GM19043 (cell line): ENCODE measurements around the gene GLP2R.
"Not testable (repeated sequence)": the region's sequence is repeated elsewhere in the genome, so short reads cannot be mapped to it uniquely, and the experiment has no call there.

Experiments
- ATAC-seq: cut with Tn5 transposase; IDR thresholded peaks from one replicate; pipeline ENCODE4 v1.9.1; 2021; ENCODE audit warnings: low read depth; ENCODE audit not compliant: unreplicated experiment

GLP2R gene

GRCh38 chr17:9825641-9826150, at the start of gene GLP2R:
Gene GLP2R (plus strand): TSS chr17:9825924. CDS start chr17:9826064, 140 bp downstream.
- no peak for ATAC-seq

- no peak for ATAC-seq
Measured at GRCh38 chr17:9776911-9777310, 48.8 kb upstream of the GLP2R start.

GRCh38 chr17:9780552-9780951, 45.2 kb upstream of the GLP2R start:
- ATAC-seq = no peak

- no peak for ATAC-seq
Measured at GRCh38 chr17:9783050-9783449, 42.7 kb upstream of the GLP2R start.

GRCh38 chr17:9783465-9783864, 42.3 kb upstream of the GLP2R start:
- not testable (repeated sequence) for ATAC-seq

- no peak for ATAC-seq
Measured at GRCh38 chr17:9784544-9784943, 41.2 kb upstream of the GLP2R start.

GRCh38 chr17:9788601-9789000, 37.1 kb upstream of the GLP2R start:
- ATAC-seq = no peak

GRCh38 chr17:9790316-9790715, 35.4 kb upstream of the GLP2R start:
- ATAC-seq = no peak

GRCh38 chr17:9790889-9791876, 34.5 kb upstream of the GLP2R start, which contains the start of gene DHRS7C:
Gene DHRS7C (minus strand): TSS chr17:9791592. CDS start chr17:9791284, 308 bp downstream.
- no peak for ATAC-seq

- no peak for ATAC-seq
Measured at GRCh38 chr17:9792181-9792840, 33.4 kb upstream of the GLP2R start.

GRCh38 chr17:9798008-9798407, 27.7 kb upstream of the GLP2R start:
- ATAC-seq = no peak

- no peak for ATAC-seq
Measured at GRCh38 chr17:9798724-9799123, 27.0 kb upstream of the GLP2R start.

GRCh38 chr17:9801505-9801904, 24.2 kb upstream of the GLP2R start:
- ATAC-seq = no peak

- ATAC-seq = no peak
Measured at GRCh38 chr17:9802294-9802693, 23.4 kb upstream of the GLP2R start.

GRCh38 chr17:9802697-9803096, 23.0 kb upstream of the GLP2R start:
- ATAC-seq = no peak

GRCh38 chr17:9805769-9806168, 20.0 kb upstream of the GLP2R start:
- ATAC-seq = no peak

- ATAC-seq = no peak
Measured at GRCh38 chr17:9806699-9807098, 19.0 kb upstream of the GLP2R start.

GRCh38 chr17:9809409-9809808, 16.3 kb upstream of the GLP2R start:
- ATAC-seq = no peak

GRCh38 chr17:9810100-9810949, 15.4 kb upstream of the GLP2R start:
- no peak for ATAC-seq

- no peak for ATAC-seq
Measured at GRCh38 chr17:9811086-9811485, 14.6 kb upstream of the GLP2R start.
